ENCODE measurements around the gene VCX3B.
"Not testable (repeated sequence)": the region's sequence is repeated elsewhere in the genome, so short reads cannot be mapped to it uniquely, and the experiment has no call there.

Gene VCX3B

GRCh38 chrX:8502101-8502500 is 37.5 kb downstream of the VCX3B start:
- H3K9me3 Mint-ChIP-seq; H3K27me3 Mint-ChIP-seq (ENCODE audit: low read depth); H3K4me1 Mint-ChIP-seq (ENCODE audit: low read depth); H3K4me3 Mint-ChIP-seq; H3K27ac Mint-ChIP-seq; H3K36me3 Mint-ChIP-seq (ENCODE audit: low read depth): not testable (repeated sequence)

- no peaks in the 10 kb centered on the region for H3K36me3 Mint-ChIP-seq (ENCODE audit: low read depth)
- no peaks in the 10 kb centered on the region for H3K9me3 Mint-ChIP-seq
- H3K4me3 Mint-ChIP-seq, result no peak overlapping the region
- H3K27me3 Mint-ChIP-seq (ENCODE audit: low read depth), result no peaks in the 10 kb centered on the region
- H3K4me1 Mint-ChIP-seq (ENCODE audit: low read depth), result no peaks in the 10 kb centered on the region
- H3K27ac Mint-ChIP-seq, result no peak overlapping the region
Measured at GRCh38 chrX:8504451-8504850, 39.8 kb downstream of the VCX3B start.
